Glutamatergic neuron (in vitro differentiated cells): ENCODE measurements around the gene RAP1A. TPM values are rescaled to one million over a fixed set of nuclear protein-coding genes. Genes with fewer than 3 reads are reported as not detected.
A peak's percentile ranks its signal among the peaks of the same experiment; 100 is the strongest.

Experiments used
- DNase-seq: peaks from one replicate; pipeline ENCODE4 v3.0.0; 2022
- H3K27ac Mint-ChIP-seq: one replicate; pipeline ENCODE4 v1.8.0; 2020; ENCODE audit warnings: mild to moderate bottlenecking, mixed read lengths, inconsistent platforms; ENCODE audit not compliant: unreplicated experiment
- H3K27me3 Mint-ChIP-seq: one replicate; pipeline ENCODE4 v1.8.0; 2020; ENCODE audit warnings: mild to moderate bottlenecking, moderate library complexity, mixed read lengths, inconsistent platforms; ENCODE audit not compliant: unreplicated experiment
- H3K36me3 Mint-ChIP-seq: one replicate; pipeline ENCODE4 v1.8.0; 2020; ENCODE audit warnings: mild to moderate bottlenecking, mixed read lengths, inconsistent platforms; ENCODE audit not compliant: unreplicated experiment
- H3K4me1 Mint-ChIP-seq: one replicate; pipeline ENCODE4 v1.8.0; 2020; ENCODE audit warnings: mild to moderate bottlenecking, low read depth, mixed read lengths, inconsistent platforms; ENCODE audit not compliant: unreplicated experiment
- H3K4me3 Mint-ChIP-seq: one replicate; pipeline ENCODE4 v1.8.0; 2020; ENCODE audit warnings: mild to moderate bottlenecking, mixed read lengths, inconsistent platforms; ENCODE audit not compliant: unreplicated experiment
- H3K9me3 Mint-ChIP-seq: one replicate; pipeline ENCODE4 v1.8.0; 2020; ENCODE audit warnings: mild to moderate bottlenecking, moderate library complexity, mixed read lengths, inconsistent platforms; ENCODE audit not compliant: unreplicated experiment
- CTCF ChIP-seq: fragments of 200-600 bp; sonication (generic); IDR thresholded peaks from one replicate; pipeline ENCODE4 v1.5.0; 2021; ENCODE audit not compliant: partially characterized antibody, unreplicated experiment
- total RNA-seq: library from RNA; stranded (reverse); fragmentation: NEBNext Ultra II Directional; extraction: Animal tissue kit (Norgen Biotek cat#: 25700); gene quantifications from one replicate; pipeline ENCODE4 v1.2.1, GENCODE V29; 2021; ENCODE audit not compliant: unreplicated experiment

The RAP1A gene
- total RNA-seq, 1 donor from 2014 or later: 17.9 TPM

- no peak for TF ChIP-seq CTCF
- peaks cover 22% of the 10 kb centered on the region for H3K9me3 Mint-ChIP-seq
- peaks cover 33% of the 10 kb centered on the region for H3K27me3 Mint-ChIP-seq
- peak overlapping the region; percentile 93 for H3K27ac Mint-ChIP-seq
- no peak for DNase-seq
- H3K4me1 Mint-ChIP-seq: peaks cover 70% of the 10 kb centered on the region
- peaks cover 9% of the 10 kb centered on the region for H3K36me3 Mint-ChIP-seq
- peak overlapping the region; percentile 75 for H3K4me3 Mint-ChIP-seq
Observed at GRCh38 chr1:111730706-111731105, 111.1 kb downstream of the RAP1A start.

GRCh38 chr1:111731956-111732355 is 112.4 kb downstream of the RAP1A start:
- peaks cover 20% of the 10 kb centered on the region for H3K9me3 Mint-ChIP-seq
- peak overlapping the region; percentile 55 for H3K4me3 Mint-ChIP-seq
- peaks cover 9% of the 10 kb centered on the region for H3K36me3 Mint-ChIP-seq
- peaks cover 65% of the 10 kb centered on the region for H3K4me1 Mint-ChIP-seq
- peaks cover 32% of the 10 kb centered on the region for H3K27me3 Mint-ChIP-seq
- TF ChIP-seq CTCF: no peak
- no peak for DNase-seq
- H3K27ac Mint-ChIP-seq: no peak overlapping the region

- no peak overlapping the region for H3K27ac Mint-ChIP-seq
- H3K27me3 Mint-ChIP-seq: peaks cover 38% of the 10 kb centered on the region
- no peak overlapping the region for H3K4me3 Mint-ChIP-seq
- no peak for DNase-seq
- H3K36me3 Mint-ChIP-seq: peaks cover 9% of the 10 kb centered on the region
- TF ChIP-seq CTCF: no peak
- peaks cover 64% of the 10 kb centered on the region for H3K4me1 Mint-ChIP-seq
- H3K9me3 Mint-ChIP-seq: peaks cover 28% of the 10 kb centered on the region
Observed at GRCh38 chr1:111732718-111733117, 113.1 kb downstream of the RAP1A start.

GRCh38 chr1:111733183-111733991 is 113.8 kb downstream of the RAP1A start:
- H3K4me3 Mint-ChIP-seq: no peak overlapping the region
- H3K9me3 Mint-ChIP-seq: peaks cover 33% of the 10 kb centered on the region
- peaks cover 57% of the 10 kb centered on the region for H3K4me1 Mint-ChIP-seq
- peaks cover 14% of the 10 kb centered on the region for H3K36me3 Mint-ChIP-seq
- no peak overlapping the region for H3K27ac Mint-ChIP-seq
- TF ChIP-seq CTCF: no peak
- peaks cover 44% of the 10 kb centered on the region for H3K27me3 Mint-ChIP-seq
- DNase-seq: peak; percentile 76

GRCh38 chr1:111733992-111734341 is 114.4 kb downstream of the RAP1A start:
- H3K27ac Mint-ChIP-seq: no peak overlapping the region
- H3K4me1 Mint-ChIP-seq: peaks cover 52% of the 10 kb centered on the region
- H3K4me3 Mint-ChIP-seq: no peak overlapping the region
- peaks cover 33% of the 10 kb centered on the region for H3K9me3 Mint-ChIP-seq
- no peak for TF ChIP-seq CTCF
- H3K36me3 Mint-ChIP-seq: peaks cover 14% of the 10 kb centered on the region
- DNase-seq: no peak
- peaks cover 42% of the 10 kb centered on the region for H3K27me3 Mint-ChIP-seq
